A549 (cell line): Measurements from ENCODE around the gene ZNF48.

Source experiments
- E2F6 ChIP-seq: IDR thresholded peaks from 2 replicates; pipeline ENCODE4 v1.6.1; 2012; ENCODE audit warnings: low read depth, borderline replicate concordance
- JUNB ChIP-seq: fragments of >200 bp; sonication (Bioruptor Twin); formaldehyde crosslinking; IDR thresholded peaks from 2 replicates; pipeline ENCODE4 v1.6.1; 2016
- POLR2A ChIP-seq: IDR thresholded peaks from 2 replicates; pipeline ENCODE4 v1.6.1; 2012; ENCODE audit warnings: mild to moderate bottlenecking, low read length
- ZFP36 ChIP-seq: fragments of 450-650 bp; IDR thresholded peaks from 2 replicates; pipeline ENCODE4 v1.6.1; 2014; ENCODE audit warnings: borderline replicate concordance; ENCODE audit not compliant: partially characterized antibody
- TF ChIP-seq, protein P1 (sequence below): fragments of >200 bp; sonication (Bioruptor Twin); formaldehyde crosslinking; IDR thresholded peaks from 3 replicates; pipeline ENCODE4 v1.5.1; 2016
- TF ChIP-seq, protein P2 (sequence below): fragments of 150-350 bp; IDR thresholded peaks from 2 replicates; pipeline ENCODE4 v1.6.1; 2014; ENCODE audit warnings: low read depth, mild to moderate bottlenecking, low read length

- TF ChIP-seq JUNB: no peak
- TF ChIP-seq POLR2A: 0 out of 2 replicates have a peak, but pooled peaks have one; percentile 30
- TF ChIP-seq, protein P1, sequence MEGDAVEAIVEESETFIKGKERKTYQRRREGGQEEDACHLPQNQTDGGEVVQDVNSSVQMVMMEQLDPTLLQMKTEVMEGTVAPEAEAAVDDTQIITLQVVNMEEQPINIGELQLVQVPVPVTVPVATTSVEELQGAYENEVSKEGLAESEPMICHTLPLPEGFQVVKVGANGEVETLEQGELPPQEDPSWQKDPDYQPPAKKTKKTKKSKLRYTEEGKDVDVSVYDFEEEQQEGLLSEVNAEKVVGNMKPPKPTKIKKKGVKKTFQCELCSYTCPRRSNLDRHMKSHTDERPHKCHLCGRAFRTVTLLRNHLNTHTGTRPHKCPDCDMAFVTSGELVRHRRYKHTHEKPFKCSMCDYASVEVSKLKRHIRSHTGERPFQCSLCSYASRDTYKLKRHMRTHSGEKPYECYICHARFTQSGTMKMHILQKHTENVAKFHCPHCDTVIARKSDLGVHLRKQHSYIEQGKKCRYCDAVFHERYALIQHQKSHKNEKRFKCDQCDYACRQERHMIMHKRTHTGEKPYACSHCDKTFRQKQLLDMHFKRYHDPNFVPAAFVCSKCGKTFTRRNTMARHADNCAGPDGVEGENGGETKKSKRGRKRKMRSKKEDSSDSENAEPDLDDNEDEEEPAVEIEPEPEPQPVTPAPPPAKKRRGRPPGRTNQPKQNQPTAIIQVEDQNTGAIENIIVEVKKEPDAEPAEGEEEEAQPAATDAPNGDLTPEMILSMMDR: no peak
- TF ChIP-seq, protein P2, sequence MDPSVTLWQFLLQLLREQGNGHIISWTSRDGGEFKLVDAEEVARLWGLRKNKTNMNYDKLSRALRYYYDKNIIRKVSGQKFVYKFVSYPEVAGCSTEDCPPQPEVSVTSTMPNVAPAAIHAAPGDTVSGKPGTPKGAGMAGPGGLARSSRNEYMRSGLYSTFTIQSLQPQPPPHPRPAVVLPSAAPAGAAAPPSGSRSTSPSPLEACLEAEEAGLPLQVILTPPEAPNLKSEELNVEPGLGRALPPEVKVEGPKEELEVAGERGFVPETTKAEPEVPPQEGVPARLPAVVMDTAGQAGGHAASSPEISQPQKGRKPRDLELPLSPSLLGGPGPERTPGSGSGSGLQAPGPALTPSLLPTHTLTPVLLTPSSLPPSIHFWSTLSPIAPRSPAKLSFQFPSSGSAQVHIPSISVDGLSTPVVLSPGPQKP: no peak
- TF ChIP-seq ZFP36: no peak
- TF ChIP-seq E2F6: no peak
Observed at GRCh38 chr16:30355954-30356308, 39.3 kb upstream of the ZNF48 start.
